Globus pallidus (tissue), 1 donor: ENCODE data around the gene TKFC.
"Not testable (repeated sequence)": the region's sequence is repeated elsewhere in the genome, so short reads cannot be mapped to it uniquely, and the experiment has no call there.

ENCODE experiments used
- DNase-seq: peaks from one replicate; pipeline ENCODE4 v3.0.0-alpha.2; 2015; ENCODE audit warnings: low spot score

TKFC gene

DNA sequence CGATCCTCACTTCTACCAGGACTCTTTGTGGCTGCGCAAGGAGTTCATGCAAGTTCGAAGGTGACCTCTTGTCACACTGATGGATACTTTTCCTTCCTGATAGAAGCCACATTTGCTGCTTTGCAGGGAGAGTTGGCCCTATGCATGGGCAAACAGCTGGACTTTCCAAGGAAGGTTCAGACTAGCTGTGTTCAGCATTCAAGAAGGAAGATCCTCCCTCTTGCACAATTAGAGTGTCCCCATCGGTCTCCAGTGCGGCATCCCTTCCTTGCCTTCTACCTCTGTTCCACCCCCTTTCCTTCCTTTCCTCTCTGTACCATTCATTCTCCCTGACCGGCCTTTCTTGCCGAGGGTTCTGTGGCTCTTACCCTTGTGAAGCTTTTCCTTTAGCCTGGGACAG is 35.6 kb downstream of the TKFC start:
- DNase-seq: no peak

GRCh38 chr11:61369372-61370348 is 36.6 kb downstream of the TKFC start:
- DNase-seq: no peak

DNA sequence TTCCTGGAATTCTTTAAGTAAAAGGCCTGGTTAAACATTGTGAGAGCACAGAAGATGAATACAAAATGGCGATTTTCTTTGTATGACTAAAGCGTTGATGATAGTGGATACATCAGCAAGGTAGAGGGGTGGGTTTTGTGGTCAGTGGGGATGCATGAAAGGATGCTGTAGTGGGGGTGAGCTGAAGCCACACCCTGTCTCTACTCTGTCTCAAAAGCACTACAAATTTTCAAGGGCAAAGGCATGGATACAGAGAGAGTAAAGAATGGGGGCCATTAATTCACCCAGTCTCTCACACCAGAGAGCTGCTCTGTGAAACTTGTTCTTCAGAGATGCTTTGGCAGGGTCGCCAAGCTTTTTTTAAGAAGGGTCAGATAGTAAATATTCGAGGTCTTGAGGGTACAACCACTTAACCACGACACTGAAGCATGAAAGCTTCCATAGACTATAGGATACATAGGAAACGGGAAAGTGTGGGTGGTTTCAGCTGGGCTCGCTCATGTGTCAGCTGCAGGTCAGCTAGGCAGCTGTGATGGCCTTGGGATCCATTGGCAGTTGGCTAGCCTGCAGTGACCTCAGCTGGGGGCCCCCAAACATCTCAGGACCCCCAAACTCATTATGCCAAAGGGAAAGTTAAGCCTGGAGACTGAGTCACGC is 37.4 kb downstream of the TKFC start:
- DNase-seq: no peak

GRCh38 chr11:61372659-61373420 is 39.8 kb downstream of the TKFC start:
- DNase-seq: no peak

- no peak for DNase-seq
Observed at GRCh38 chr11:61375761-61376108, 42.7 kb downstream of the TKFC start.

- DNase-seq: no peak
Observed at GRCh38 chr11:61377461-61378160, 44.6 kb downstream of the TKFC start.

DNA sequence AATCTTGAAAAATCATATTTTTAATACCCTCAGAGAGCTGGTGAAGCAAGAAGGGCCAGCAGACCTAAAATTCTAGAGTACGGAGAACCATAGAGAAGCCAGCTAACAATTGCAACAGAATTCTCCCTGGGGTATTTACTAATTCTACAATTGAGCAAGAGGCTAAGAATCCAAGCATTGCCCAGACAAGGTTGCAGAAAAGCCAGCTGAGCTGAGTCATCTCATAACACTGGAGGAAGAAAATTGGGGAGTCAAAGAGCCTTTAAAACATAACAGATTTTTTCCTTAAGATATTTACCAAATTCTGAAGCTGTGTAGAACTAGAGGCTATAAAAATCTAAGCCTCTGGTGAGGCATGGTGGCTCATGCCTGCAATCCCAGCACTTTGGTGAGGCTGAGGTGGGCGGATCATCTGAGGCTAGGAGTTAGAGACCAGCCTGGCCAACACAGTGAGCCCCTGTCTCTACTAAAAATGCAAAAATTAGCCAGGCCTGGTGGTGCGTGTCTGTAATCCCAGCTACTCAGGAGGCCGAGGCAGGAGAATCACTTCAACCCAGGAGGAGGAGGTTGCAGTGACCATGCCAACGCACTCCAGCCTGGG is 45.8 kb downstream of the TKFC start:
- DNase-seq: no peak

DNA sequence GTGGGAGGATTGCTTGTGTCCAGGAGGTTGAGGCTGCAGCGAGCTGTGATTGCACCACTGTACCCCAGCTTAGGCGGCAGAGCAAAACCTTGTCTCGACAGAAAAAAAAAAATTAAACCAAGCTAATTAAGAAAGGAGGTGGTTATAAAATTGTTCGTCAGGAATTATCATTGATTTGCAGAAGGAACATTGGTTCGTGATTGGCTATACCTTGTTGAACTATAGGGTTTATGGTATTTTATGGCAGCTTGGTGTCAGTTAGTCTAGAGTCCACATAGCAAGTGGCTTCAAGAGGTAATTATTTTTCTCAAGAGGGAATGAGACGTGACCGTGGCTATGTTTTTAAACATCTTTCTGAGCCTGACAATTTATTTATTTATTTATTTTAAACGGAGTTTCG is 47.9 kb downstream of the TKFC start:
- DNase-seq: no peak

DNA sequence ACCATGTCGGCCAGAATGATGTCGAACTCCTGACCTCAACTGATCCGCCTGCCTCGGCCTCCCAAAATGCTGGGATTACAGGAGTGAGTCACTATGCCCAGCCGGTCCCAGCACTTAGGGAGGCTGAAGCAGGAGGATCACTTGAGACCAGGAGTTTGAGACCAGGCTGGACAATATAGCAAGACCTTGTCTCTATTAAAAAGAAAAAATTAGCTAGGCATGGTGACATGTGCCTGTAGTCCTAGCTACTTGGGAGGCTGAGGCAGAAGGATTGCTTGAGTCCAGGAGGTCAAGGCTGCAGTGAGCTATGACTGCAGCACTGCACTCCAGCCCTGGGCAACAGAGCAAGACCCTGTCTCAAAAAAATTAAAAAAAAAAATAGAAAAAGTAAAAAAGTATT is 50.8 kb downstream of the TKFC start:
- not testable (repeated sequence) for DNase-seq

DNA sequence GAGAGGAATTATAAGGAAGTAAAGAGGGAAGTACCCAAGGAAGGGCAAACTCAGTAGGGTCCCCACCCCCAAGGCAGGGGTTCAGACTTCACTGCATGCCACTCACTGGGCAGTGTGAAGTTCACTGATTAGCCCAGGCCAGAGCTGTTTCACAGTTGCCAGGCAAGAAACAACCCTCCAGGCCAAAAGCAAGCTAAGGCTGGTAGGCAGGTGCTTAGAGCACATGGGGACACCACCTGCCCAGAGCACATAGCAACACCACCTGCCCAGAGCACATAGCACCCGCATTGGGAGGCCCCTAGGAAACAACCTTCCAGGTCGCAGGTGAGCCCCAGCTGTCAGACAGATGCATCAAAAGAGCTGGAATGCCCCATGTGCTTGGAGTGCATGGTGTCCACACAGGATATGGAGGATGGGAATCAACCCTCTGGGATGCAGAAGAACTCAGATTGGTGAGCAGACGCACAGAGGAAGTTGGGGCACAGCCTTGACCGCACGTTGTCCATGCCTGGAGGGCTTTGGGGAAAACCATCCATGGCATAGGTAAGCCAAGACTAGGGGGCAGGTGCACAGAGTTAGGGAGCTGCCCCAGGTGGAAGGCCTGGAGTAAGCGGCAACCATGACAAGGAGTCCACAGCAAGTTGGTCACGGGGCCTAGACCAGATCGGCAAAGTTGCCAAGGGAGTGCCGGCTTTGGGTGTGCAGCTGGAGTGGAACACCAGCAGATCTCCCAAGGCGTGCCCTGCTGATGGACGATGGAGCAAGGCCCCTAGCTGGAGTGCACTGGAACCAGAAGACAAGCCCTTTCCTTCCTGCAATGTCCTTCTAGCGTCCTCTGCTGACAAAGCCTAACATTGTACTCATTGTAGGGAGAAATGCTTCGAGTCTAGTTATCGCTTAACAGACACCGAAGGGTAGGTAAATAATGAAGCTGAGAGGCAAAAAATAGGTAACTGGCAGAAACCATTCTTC is 51.5 kb downstream of the TKFC start:
- no peak for DNase-seq

- no peak for DNase-seq
Observed at GRCh38 chr11:61390161-61390560, 57.1 kb downstream of the TKFC start.

DNA sequence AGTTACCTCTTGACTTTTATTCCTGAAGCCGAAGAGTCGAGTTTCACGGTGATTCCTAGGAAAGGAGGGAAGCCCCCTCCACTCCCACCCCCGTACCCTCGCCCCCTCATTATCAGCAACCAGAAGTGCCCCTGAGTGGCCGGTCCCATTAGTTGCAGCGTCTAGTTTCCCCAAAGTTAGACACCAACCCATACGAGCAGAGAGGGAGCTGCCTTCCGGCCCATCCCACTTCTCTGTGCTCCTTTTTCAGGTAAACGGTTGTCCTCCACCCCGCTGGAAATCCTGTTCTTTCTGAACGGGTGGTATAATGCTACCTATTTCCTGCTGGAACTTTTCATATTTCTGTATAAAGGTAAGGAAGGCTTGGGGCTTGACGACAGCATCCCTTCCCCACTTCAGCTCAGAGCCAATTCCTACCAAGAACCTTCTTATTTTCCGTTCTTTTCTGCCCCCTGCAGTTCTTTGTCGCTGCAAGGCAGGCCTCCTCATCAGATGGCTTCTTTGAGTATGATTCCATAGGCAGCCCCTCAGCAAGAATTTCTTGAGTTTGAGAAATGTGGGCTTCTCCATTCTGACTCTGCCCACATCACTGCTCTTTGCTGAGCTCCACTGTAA is 60.1 kb downstream of the TKFC start:
- no peak for DNase-seq
